Measurements from ENCODE around the gene TENM4. TPM values are rescaled to one million over a fixed set of nuclear protein-coding genes. Genes with fewer than 3 reads are reported as not detected.

Gene TENM4
- total RNA-seq, 1 donor from 2014 or later: 46.6 TPM

GRCh38 chr11:79449040-79449439, 8.2 kb upstream of the TENM4 start:
- no peak for DNase-seq (ENCODE audit: low spot score)

GRCh38 chr11:79447038-79447786, 6.4 kb upstream of the TENM4 start:
- no peak for DNase-seq (ENCODE audit: low spot score)

- DNase-seq (ENCODE audit: low spot score): no peak
These were observed 4.1 kb upstream of the TENM4 start for GRCh38 chr11:79444923-79445322.

DNA sequence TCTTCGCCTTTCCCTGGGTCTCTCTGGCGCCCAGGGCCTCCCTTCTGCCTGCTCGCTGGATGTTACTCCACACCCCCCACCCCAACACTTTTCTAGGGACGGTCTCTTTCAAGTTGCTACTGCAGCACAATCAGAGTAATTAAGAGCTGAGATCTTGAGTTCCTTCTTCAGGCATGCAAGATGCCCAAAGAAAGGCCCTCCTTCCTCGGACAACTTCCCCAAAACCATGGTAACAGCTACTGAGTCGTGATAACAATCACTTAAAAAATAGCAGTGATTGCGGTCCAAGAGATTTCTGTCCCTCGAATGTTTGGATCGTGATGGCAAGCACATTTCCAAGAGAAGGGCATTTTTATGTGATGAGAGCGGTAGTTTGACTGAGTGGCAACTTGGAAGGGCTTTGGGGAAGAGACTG, 638 bp upstream of the TENM4 start:
- no peak for DNase-seq (ENCODE audit: low spot score)

DNA sequence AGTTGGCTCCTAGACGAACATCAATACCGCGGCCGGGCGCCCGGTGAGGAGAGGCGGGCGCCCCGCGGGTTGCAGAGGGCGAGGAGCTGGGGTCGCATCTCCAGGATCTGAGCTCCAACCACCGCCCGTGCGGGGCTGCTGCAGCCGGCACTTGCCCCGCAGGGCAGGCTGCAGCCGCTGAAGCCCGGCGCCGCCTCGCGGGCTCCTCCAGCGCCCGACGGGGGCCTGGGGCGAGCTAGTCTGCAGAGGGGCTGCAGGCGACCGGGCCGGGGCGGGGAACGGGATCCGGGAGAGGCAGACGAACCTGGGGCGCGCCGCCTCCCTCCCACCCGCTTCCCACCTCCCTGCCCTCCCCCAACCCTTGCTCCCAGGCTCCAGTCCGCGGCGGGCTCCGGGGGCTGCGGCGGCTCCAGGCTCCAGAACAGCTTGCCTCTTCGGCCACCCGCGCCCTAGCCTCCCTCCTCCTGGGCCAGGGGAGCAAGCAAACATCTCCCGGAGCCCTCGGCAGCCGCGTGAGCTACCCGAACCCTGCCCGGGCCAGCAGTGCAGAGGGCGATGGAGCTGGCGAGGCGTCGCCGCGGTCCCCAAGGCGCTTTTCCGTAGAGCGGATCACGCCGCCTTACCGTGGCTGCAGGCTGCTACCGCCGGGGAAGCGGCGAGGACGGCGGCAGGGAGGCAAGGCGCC, 802 bp downstream of the TENM4 start:
- no peak for DNase-seq (ENCODE audit: low spot score)

DNA sequence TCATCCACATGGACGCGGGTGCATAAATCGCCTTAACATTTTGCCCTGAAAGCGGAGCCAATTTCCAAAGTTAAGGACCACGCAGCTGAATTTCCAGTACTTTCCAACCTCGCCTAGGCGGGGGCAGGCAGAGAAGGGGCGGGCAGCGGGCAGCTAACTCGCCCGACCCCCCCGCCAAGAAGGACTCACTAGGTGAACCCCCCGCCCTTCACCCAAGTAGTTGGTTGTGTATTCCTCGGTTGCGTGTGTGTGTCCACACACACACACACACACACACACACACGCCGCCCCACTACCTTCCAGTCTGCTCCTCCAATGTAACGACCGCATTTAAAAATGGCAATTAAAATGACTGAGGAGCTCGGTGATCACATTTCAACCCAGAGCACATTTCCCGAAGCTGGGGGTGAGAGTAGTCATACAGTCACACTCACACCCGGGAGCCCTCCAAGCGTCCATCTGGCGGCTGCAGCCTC, 1.4 kb downstream of the TENM4 start:
- DNase-seq (ENCODE audit: low spot score): no peak

DNA sequence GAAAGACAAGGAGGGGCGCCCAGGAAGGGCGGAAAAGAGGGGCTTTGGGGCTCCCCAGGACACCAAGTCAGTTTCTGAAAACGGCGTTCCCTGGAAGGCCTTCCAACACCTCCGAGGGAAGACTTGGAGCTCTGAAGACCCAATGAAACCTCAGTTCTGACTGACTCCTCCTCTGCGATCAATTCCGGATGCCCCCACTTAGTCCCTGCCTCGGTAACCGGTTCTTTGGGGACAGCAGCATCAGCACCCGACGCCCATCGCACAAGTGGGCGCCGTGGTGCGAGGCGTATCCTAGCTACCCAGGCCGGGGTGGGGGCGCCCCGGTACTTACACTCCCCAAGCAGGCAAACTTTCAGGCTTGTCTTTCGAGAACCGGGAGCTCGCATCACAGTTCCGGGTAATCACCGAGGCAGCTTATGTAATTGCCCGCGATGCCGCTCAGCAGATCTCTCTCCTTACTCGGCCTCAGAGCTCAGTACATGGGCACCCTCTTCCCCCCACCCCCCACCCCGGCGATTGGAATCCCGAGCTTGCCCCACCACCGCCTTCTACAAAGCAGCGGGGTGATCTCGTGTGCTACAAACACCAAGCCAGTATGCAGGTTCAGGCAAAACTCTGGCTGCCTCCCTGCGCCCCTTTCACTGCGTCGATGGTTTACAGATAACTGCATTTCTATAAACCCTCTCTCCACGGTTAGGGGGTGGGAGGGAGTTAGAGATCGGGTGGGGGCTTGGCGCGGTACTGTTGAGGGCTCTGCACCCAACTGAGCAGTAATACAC, 2.0 kb downstream of the TENM4 start:
- DNase-seq (ENCODE audit: low spot score): no peak

DNA sequence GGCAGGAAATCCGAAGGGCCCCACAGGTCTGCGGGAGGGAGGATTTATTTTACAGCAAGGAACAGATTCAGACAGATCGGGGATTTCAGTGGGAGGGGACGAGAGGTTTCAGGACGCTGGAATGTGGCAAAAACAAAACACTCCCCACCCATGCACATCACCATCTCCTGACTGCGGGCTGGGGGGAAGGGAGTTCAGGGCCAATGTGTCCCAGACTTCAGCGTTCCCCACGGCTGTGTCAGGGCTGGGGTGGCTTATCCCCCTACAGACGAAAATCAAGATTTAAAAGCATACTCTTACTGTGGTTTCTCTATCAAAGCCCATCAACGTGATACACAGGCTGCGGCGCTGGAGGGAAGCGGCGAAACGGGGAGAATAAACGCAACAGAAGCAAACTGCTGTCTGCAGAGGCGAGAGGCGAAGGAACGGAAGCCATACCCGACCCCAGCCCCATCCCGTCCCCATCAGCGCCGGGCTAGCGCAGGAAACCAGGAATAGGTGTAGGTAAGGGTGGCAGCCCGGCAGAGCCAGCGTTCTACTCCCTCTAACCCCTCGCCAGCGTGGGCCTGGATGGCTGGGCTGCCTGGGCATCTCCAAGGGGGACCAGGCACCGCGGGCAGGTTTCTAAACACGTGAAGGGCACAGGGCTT, 2.7 kb downstream of the TENM4 start:
- no peak for DNase-seq (ENCODE audit: low spot score)

GRCh38 chr11:79437278-79437980, 3.4 kb downstream of the TENM4 start:
- no peak for DNase-seq (ENCODE audit: low spot score)

DNA sequence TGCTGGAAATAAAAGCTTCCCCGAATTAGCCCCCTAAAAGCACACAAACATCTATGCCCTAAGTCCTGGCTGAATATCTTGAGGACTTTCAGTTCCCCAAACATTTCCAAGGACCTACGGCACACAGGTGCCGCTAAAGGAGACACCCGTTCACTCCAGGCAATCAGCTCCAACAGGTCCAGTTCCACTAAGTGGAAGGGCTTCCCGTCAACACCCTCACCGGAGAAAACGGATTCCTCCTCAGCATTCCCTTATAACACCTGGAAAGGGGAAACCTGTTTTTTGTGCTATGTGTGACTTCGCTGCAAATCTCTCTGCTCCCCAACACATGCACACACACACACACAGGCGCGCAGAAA, 3.9 kb downstream of the TENM4 start:
- DNase-seq (ENCODE audit: low spot score): no peak

DNA sequence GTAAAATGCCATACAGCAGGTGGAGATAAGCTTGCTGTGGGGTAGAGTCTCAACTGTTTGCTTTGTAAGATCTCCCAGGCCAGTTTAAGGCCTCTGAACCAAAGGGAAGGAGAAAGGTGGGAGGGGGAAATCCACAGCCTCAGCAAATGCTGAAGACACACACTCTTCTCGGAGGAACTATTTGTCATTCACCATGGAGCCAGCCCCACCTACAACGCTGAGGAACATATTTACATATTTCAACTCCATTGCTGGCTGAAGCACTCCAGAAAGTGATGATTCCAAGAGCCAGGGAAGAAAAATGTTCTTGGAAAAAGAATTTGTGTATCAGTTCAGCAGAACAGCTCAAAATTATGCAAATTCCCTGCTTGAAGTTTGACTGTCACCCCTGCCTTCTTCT, 6.5 kb downstream of the TENM4 start:
- DNase-seq (ENCODE audit: low spot score): no peak

DNA sequence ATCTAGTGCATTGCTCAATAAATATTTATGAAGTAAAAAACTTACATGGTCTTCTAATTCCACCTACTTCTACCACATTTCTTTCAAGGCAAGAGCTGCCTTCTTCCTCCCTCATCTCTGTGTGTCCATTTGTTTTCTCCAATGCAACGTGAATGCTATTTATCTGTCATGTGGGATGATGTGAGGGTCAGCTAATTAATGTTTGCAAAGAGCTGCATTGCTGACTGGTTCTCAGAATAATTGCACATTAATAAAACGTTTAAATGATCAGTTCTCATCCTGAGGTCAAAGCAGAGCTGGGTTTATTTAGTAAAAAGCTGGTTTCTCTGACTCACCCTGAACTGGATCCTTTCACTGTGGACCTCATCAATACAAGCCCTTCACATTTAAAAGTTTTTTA, 8.7 kb downstream of the TENM4 start:
- no peak for DNase-seq (ENCODE audit: low spot score)

DNA sequence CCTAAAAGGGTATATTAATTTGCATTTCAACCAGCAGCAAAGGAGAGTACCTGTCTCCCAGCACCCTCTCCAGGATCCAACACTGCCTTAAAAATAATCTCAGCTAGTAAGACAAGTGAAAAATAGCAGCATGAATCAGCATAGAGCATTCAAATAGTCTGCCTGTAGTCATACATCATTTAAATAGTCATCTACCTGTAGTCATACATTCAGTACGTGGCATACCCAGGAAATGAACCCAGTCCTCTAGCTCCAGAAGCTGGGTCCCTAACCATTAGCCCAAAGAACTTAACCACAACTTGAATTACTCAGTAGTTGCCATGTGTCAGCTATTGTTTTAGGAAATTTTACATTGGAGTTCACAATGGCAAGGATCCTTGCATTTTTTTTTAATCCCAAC, 9.3 kb downstream of the TENM4 start:
- DNase-seq (ENCODE audit: low spot score): no peak

DNA sequence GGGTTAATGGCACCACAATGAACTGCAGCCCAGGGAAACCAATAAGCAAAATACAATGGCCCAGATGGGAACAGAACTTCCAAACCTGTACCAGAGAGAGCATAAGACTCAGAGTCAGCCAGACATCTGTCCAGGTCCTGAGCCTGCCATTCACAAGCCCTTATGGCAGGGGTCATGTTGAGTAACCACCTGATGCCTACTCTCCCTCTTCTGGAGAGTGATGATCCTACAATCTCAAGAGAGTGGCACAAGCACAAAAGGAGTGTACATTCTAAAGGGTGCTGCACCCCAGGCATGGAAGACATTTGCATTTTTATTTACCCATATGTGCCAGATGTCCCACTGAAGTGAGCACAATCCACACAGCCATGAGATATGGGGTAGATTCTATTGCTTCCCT, 10.6 kb downstream of the TENM4 start:
- no peak for DNase-seq (ENCODE audit: low spot score)

DNA sequence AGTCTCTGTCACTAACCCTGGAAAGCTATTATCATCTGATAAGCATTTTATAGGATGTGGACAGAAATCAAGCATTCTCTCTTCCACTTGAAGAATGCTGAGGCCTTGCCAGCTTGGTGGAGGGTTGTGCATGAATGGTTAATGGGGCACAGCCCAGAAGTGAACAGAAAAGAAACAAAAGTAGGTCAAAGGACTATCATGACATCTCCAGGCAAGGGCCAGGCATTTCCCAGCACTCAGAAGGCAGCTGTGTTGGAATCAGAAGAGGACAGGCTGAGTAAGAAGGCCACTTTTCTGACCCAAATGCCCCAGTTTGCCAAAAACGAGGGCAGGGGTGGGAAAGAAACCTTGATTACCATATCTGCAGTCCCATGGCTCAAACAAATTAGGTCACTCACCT, 12.4 kb downstream of the TENM4 start:
- no peak for DNase-seq (ENCODE audit: low spot score)

DNA sequence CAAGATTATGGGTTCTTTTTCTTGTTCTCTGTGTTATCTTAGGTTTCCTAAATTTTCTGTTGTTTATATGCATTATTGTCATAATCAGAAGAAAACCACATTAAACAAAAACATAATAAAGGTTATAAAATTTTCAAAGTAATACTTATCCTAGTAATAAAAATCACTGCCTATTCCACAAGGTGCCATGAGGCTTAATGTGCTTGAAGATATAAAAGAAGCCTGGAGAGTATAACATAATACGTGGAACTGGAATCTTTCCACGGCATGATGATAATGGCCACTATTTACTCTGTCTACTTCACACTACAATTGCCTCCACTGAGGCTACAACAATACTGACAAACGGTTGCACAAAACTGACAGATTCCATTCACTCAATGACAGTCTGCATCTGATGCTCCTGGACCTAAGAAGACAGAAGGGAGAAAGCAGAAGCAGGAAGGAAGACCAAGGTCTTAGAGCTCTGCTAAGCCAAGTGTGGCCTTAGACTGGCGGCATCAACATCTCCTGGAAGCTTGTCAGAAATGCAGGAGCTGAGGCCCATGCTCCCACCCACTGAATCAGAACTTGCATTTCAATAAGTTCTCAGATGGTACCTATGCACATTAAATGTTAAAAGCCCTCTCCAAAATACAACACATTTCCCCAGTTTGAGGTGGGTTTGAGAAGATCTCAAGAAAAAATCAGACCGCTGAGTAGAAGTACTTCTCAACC, 13.1 kb downstream of the TENM4 start:
- DNase-seq (ENCODE audit: low spot score): no peak

DNA sequence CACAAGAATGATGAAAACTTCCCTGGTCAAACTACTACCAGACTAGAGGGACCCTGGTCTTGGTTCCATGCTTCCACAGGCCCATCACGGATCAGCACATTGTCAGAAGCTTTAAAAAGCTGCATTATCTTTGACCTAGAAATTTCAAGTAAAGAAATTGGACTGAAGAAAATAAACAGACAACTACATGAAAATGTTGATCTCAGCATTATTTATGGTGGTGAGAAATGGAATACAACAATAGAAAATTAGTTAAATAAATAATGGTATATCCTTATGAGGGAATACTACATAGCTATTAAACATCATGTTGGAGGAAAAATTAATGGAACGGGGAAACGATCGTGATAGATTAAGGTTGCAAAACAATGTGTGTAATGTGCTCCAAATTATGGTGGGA, 13.7 kb downstream of the TENM4 start:
- DNase-seq (ENCODE audit: low spot score): no peak

- DNase-seq (ENCODE audit: low spot score): no peak
These were observed 15.4 kb downstream of the TENM4 start for GRCh38 chr11:79425463-79425862.

GRCh38 chr11:79423736-79424135, 17.1 kb downstream of the TENM4 start:
- no peak for DNase-seq (ENCODE audit: low spot score)

DNA sequence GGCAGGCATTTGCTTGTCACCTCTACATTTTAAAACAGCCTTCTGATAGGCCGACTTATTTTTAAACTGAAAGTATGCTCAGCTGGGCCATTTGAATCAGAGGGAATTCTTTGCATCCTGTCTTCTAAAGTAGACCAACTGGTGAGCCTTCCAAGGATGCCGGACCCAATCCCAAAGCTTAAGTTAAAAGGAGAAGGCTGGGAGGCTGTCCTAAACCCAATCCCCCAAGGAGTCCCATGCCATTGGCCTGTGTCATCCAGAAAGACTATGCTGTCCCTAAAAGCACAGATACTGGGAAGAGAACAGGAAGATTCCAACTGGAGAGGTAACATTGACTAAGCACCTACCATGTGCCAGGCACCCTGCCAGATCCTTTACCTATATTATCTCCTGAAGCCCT, 18.0 kb downstream of the TENM4 start:
- no peak for DNase-seq (ENCODE audit: low spot score)
